ENCODE measurements around the gene YEATS4.

DNA sequence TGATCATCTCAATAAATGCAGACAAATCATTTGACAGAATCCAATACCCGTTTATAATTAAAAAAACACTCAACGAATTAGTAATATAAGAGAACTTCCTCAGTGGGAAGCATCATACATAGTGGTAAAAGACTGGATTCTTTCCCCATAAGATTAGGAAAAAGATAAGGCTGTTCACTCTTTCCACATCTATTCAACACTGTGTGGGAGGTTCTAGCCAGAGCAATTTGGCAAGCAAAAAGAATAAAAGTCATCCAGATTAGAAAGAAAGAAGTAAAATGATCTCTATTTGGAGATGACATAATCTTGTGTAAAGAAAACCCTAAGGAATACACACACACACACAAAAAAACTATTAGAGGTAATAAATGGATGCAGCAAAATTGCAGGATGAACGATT, 38.4 kb downstream of the YEATS4 start:
- TF ChIP-seq EP300 (IDR thresholded peaks at IDR 0.05; ENCODE audit: borderline replicate concordance) (no peak), NFIC (IDR thresholded peaks at IDR 0.05) (no peak), REST (IDR thresholded peaks at IDR 0.05; ENCODE audit: low read depth) (no peak), YY1 (IDR thresholded peaks at IDR 0.05; ENCODE audit: low read depth) (no peak), CREB1 (IDR thresholded peaks at IDR 0.05; ENCODE audit: low read depth) (no peak), RAD21 (IDR thresholded peaks at IDR 0.05; ENCODE audit: low read depth) (no peak), FOXM1 (IDR thresholded peaks at IDR 0.05; ENCODE audit: borderline replicate concordance, low read depth) (no peak)

Measured in Ishikawa (cell line).